Measurements from ENCODE around the gene MEOX1.

Gene MEOX1

DNA sequence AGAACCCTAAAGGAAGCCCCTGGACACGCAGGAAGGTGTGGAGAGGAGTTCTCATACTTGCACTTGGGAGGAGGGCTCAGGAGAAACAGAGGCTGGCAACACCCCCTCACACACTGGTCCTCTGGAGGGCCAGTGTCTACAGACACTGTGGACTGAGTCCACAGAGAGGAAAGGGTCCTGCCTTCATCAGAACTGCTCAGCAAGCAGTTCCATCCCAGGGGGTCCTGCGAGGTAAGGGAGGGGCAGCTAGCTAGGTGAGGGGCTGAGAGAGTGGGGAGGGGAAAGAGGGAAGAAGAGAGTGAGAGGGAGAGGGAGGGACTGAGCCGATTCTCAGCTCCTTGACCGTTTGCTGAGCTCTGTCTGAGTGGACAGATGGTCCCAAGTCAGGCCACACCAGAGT is 17.7 kb upstream of the MEOX1 start:
- DNase-seq (ENCODE audit: low read depth), result no peak
- TF ChIP-seq POLR2A (IDR thresholded peaks at IDR 0.05; ENCODE audit: extremely low read depth, insufficient read length), result no peak
- TF ChIP-seq, protein P1, sequence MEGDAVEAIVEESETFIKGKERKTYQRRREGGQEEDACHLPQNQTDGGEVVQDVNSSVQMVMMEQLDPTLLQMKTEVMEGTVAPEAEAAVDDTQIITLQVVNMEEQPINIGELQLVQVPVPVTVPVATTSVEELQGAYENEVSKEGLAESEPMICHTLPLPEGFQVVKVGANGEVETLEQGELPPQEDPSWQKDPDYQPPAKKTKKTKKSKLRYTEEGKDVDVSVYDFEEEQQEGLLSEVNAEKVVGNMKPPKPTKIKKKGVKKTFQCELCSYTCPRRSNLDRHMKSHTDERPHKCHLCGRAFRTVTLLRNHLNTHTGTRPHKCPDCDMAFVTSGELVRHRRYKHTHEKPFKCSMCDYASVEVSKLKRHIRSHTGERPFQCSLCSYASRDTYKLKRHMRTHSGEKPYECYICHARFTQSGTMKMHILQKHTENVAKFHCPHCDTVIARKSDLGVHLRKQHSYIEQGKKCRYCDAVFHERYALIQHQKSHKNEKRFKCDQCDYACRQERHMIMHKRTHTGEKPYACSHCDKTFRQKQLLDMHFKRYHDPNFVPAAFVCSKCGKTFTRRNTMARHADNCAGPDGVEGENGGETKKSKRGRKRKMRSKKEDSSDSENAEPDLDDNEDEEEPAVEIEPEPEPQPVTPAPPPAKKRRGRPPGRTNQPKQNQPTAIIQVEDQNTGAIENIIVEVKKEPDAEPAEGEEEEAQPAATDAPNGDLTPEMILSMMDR (IDR thresholded peaks at IDR 0.05; ENCODE audit: low read depth, low read length), result no peak
- TF ChIP-seq MYC (IDR thresholded peaks at IDR 0.05; ENCODE audit: low read depth, low read length), result no peak
- H3K4me3 ChIP-seq (ENCODE audit: low read depth, low read length), result no peak overlapping the region

DNA sequence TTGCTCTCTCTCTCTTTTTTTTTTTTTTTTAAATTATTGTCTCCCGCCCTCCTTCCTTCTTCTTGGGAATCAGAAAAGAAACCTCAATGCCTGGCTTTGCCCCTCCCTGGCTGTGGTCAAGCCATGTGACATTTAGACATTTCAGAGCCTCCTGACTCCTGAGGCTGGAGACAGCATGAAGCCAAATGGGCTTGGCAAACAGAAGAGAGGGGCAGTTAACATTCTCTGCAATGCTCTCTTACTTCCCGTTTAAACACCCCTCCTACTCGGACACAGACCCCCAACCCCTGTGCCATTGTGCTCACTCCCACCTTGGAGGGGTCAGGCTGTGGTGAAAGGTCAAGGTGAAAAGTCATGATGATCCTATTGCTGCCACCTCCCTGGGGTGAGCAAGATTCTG is 14.7 kb upstream of the MEOX1 start:
- no peak for TF ChIP-seq MYC (IDR thresholded peaks at IDR 0.05; ENCODE audit: low read depth, low read length)
- TF ChIP-seq, protein P2, sequence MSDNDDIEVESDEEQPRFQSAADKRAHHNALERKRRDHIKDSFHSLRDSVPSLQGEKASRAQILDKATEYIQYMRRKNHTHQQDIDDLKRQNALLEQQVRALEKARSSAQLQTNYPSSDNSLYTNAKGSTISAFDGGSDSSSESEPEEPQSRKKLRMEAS (IDR thresholded peaks at IDR 0.05; ENCODE audit: low read depth, low read length), result peak; percentile 44
- TF ChIP-seq, protein P1 (IDR thresholded peaks at IDR 0.05; ENCODE audit: low read depth, low read length), result no peak
- DNase-seq (ENCODE audit: low read depth), result no peak

DNA sequence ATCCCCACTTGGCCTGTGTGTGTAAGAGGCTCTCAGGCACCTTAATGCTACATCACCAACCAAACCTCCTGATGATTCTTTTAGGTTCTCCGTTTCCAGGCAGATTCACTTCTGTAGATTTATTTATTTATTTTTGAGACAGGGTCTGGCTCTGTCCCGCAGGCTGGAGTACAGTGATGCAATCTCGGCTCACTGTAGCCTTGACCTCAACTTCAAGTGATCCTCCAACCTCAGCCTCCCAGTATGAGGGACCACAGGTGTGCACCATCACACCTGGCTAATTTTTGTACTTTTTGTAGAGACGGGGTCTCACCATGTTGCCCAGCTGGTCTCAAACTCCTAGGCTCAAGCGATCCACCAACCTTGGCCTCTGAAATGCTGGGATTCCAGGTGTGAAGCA is 12.7 kb upstream of the MEOX1 start:
- DNase-seq (ENCODE audit: low read depth), result no peak
- no peak overlapping the region for H3K4me3 ChIP-seq (ENCODE audit: low read depth, low read length)
- no peak for TF ChIP-seq MYC (IDR thresholded peaks at IDR 0.05; ENCODE audit: low read depth, low read length)
- no peak for TF ChIP-seq POLR2A (IDR thresholded peaks at IDR 0.05; ENCODE audit: extremely low read depth, insufficient read length)
- TF ChIP-seq, protein P1 (IDR thresholded peaks at IDR 0.05; ENCODE audit: low read depth, low read length), result no peak
- TF ChIP-seq, protein P2 (IDR thresholded peaks at IDR 0.05; ENCODE audit: low read depth, low read length), result no peak

More for the DNA sequence above, 14.7 kb upstream of the MEOX1 start:
- H3K4me3 ChIP-seq (ENCODE audit: low read depth, low read length), result no peak overlapping the region

DNA sequence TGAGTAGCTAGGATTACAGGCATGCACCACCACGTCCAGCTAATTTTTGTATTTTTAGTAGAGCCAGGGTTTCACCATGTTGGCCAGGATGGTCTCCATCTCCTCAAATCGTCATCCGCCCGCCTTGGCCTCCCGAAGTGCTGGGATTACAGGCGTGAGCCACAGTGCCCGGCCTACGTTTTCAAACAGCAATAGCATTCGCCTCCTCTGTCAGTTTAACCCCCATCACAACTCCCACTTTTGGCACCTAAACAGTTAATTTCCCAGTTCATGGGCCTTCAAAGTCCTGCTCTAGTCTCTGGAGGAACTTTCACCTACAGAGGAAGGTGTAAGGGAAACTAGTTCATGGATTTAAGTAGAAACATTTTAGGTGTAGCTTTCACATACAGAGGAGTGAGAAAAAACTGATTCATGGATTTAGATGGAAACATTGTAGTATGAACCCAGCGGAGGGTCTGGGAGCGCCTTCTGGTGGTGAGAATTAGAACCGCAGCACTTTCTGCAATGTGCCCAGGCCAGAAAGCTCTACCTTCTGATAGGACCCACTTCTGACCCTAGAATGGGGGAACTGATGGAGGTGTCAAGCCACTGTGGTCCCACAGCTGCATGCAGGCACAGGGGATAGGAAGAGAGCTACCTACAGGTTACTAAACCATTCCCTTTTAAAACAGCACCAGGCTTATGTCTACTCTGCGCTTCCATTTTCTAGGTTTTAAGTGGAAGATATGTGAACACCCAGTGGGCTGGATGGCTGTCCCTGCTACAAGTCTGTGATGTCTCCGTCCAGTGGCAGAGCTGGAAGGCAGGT is 12.0 kb upstream of the MEOX1 start:
- peak; percentile 62 for DNase-seq (ENCODE audit: low read depth)
- TF ChIP-seq MYC (IDR thresholded peaks at IDR 0.05; ENCODE audit: low read depth, low read length) (no peak), POLR2A (IDR thresholded peaks at IDR 0.05; ENCODE audit: extremely low read depth, insufficient read length) (no peak)
- TF ChIP-seq, protein P1 (IDR thresholded peaks at IDR 0.05; ENCODE audit: low read depth, low read length), result peak; percentile 83
- TF ChIP-seq, protein P2 (IDR thresholded peaks at IDR 0.05; ENCODE audit: low read depth, low read length), result no peak
- H3K4me3 ChIP-seq (ENCODE audit: low read depth, low read length), result no peak overlapping the region

DNA sequence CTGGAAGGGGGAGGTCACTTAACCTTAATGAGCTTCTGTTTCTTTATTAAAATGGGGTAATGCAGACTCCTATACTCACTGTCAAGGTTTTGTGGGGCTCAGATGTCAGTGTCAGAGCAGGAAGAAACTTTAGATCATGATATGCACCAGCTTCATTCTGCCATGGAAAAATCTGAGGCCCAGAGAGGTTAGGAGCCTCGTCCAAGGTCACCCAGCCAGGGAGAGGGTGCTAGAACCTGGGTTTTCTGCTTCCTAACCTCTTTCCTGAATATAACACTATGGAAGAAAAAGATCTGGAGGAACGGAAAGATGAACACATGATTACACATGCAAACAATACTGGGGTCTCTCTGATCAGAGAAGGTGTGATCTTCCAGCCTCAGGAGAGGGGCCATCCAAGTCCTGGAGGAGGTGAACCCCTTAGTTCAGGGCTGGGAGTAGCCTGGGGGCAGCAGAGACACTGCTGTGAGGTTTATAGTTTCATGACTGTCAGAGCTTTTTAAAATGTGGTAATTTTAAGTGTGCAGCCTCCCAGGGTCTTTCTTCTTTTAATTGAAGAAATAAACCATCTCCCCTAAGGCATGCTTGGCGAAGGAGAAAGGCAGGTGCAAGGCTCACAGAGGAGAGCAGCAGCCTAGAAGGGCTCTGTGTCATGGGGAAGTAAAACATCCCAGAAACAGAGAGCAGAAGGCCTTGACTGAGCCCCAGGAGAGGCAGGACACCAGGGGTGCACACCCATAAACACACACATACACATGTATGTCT is 10.2 kb upstream of the MEOX1 start:
- no peak for DNase-seq (ENCODE audit: low read depth)
- TF ChIP-seq, protein P2 (IDR thresholded peaks at IDR 0.05; ENCODE audit: low read depth, low read length), result no peak
- TF ChIP-seq, protein P1 (IDR thresholded peaks at IDR 0.05; ENCODE audit: low read depth, low read length), result no peak
- TF ChIP-seq MYC (IDR thresholded peaks at IDR 0.05; ENCODE audit: low read depth, low read length) (no peak), POLR2A (IDR thresholded peaks at IDR 0.05; ENCODE audit: extremely low read depth, insufficient read length) (no peak)
- H3K4me3 ChIP-seq (ENCODE audit: low read depth, low read length), result no peak overlapping the region

Measured in NB4 (cell line).